Measurements from ENCODE around the gene CAPRIN1. TPM values are rescaled to one million over a fixed set of nuclear protein-coding genes. Genes with fewer than 3 reads are reported as not detected.

CAPRIN1 gene
- total and polyA plus RNA-seq, 10 donors, result 44.9 to 188 (median 155) TPM

- intact Hi-C loops (cut with DNase I; ENCODE audit: low total_unique reads), result no loop called here
- peaks cover 8 to 67% (median 48%) of the 10 kb centered on the region in 6 donors for H3K36me3 ChIP-seq
- no peak for DNase-seq
- H3K4me3 ChIP-seq, result no peak overlapping the region
- H3K27me3 ChIP-seq (replicated peaks in 1 of 7), result no peaks in the 10 kb centered on the region
- peaks cover 12 to 85% (median 57%) of the 10 kb centered on the region in 6 donors for H3K4me1 ChIP-seq
- TF ChIP-seq, protein P1, sequence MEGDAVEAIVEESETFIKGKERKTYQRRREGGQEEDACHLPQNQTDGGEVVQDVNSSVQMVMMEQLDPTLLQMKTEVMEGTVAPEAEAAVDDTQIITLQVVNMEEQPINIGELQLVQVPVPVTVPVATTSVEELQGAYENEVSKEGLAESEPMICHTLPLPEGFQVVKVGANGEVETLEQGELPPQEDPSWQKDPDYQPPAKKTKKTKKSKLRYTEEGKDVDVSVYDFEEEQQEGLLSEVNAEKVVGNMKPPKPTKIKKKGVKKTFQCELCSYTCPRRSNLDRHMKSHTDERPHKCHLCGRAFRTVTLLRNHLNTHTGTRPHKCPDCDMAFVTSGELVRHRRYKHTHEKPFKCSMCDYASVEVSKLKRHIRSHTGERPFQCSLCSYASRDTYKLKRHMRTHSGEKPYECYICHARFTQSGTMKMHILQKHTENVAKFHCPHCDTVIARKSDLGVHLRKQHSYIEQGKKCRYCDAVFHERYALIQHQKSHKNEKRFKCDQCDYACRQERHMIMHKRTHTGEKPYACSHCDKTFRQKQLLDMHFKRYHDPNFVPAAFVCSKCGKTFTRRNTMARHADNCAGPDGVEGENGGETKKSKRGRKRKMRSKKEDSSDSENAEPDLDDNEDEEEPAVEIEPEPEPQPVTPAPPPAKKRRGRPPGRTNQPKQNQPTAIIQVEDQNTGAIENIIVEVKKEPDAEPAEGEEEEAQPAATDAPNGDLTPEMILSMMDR (IDR thresholded peaks at IDR 0.05 in 8 of 11, conservative IDR thresholded peaks at IDR 0.05 in 3 of 11), result no peak
- TF ChIP-seq POLR2A (IDR thresholded peaks at IDR 0.05) (no peak), POLR2AphosphoS5 (IDR thresholded peaks at IDR 0.05) (no peak)
- 71 to 75% (median 74%) methylated on average over 3 of the region's 3 CpGs for WGBS, 5 donors
- no peak overlapping the region for H3K27ac ChIP-seq
- no peaks in the 10 kb centered on the region for H3K9me3 ChIP-seq
Observed at GRCh38 chr11:34072041-34072440, 20.5 kb downstream of the CAPRIN1 start.

DNA sequence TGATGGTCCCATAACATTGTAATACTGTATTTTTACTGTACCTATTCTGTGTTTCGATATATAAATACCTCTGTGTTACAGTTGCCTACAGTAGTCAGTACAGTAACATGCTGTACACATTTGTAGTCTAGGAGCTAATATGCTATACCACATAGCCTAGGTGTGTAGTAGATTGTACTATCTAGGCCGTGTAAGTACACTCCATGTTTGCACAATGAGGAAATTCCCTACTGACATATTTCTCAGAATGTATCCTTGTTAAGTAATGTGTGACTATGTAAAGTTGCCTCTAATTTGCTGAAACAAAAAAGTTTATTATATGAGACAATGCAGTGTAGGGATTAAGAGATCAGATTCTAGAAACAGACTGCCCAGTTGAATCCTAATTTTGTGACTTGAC, 21.3 kb downstream of the CAPRIN1 start:
- peaks cover 10 to 77% (median 49%) of the 10 kb centered on the region in 6 donors for H3K4me1 ChIP-seq
- intact Hi-C loops (cut with DNase I; ENCODE audit: low total_unique reads), result no loop called here
- H3K9me3 ChIP-seq, result no peaks in the 10 kb centered on the region
- H3K27ac ChIP-seq, result no peak overlapping the region
- TF ChIP-seq, protein P1 (IDR thresholded peaks at IDR 0.05 in 8 of 11, conservative IDR thresholded peaks at IDR 0.05 in 3 of 11), result no peak
- TF ChIP-seq POLR2A (IDR thresholded peaks at IDR 0.05), result no peak
- no peak for TF ChIP-seq POLR2AphosphoS5 (IDR thresholded peaks at IDR 0.05)
- no peaks in the 10 kb centered on the region for H3K27me3 ChIP-seq (replicated peaks in 1 of 7)
- 63 to 86% (median 70%) methylated on average over 2 of the region's 2 CpGs for WGBS, 5 donors
- no peak overlapping the region for H3K4me3 ChIP-seq
- H3K36me3 ChIP-seq, result peaks cover 8 to 75% (median 54%) of the 10 kb centered on the region in 6 donors
- DNase-seq, result no peak

GRCh38 chr11:34074391-34074790, 22.9 kb downstream of the CAPRIN1 start:
- Histone ChIP-seq H3K27me3 (replicated peaks in 1 of 7) (no peaks in the 10 kb centered on the region), H3K9me3 (no peaks in the 10 kb centered on the region), H3K27ac (peak overlapping the region in 6 of 8 donors; percentile 2 to 70 (median 33)), H3K36me3 (peaks cover 8 to 91% (median 67%) of the 10 kb centered on the region in 6 donors), H3K4me3 (no peak overlapping the region), H3K4me1 (peaks cover 0 to 61% (median 34%) of the 10 kb centered on the region in 6 donors)
- TF ChIP-seq POLR2A (IDR thresholded peaks at IDR 0.05) (no peak), POLR2AphosphoS5 (IDR thresholded peaks at IDR 0.05) (no peak)
- TF ChIP-seq, protein P1 (IDR thresholded peaks at IDR 0.05 in 8 of 11, conservative IDR thresholded peaks at IDR 0.05 in 3 of 11), result no peak
- WGBS, 5 donors, result 44 to 68% (median 58%) methylated on average over 4 of the region's 4 CpGs
- no peak for DNase-seq
- intact Hi-C loops (cut with DNase I; ENCODE audit: low total_unique reads), result no loop called here

GRCh38 chr11:34075178-34075820, 23.8 kb downstream of the CAPRIN1 start:
- H3K36me3 ChIP-seq, result peaks cover 8 to 100% (median 75%) of the 10 kb centered on the region in 6 donors
- TF ChIP-seq, protein P1 (IDR thresholded peaks at IDR 0.05 in 8 of 11, conservative IDR thresholded peaks at IDR 0.05 in 3 of 11), result no peak
- TF ChIP-seq POLR2A (IDR thresholded peaks at IDR 0.05) (no peak), POLR2AphosphoS5 (IDR thresholded peaks at IDR 0.05) (no peak)
- DNase-seq, result no peak
- intact Hi-C loops (cut with DNase I; ENCODE audit: low total_unique reads), result no loop called here
- H3K4me3 ChIP-seq, result no peak overlapping the region
- no peaks in the 10 kb centered on the region for H3K9me3 ChIP-seq
- peaks cover 0 to 54% (median 30%) of the 10 kb centered on the region in 6 donors for H3K4me1 ChIP-seq
- WGBS, 5 donors, result 75 to 89% (median 84%) methylated on average over 2 of the region's 2 CpGs
- H3K27me3 ChIP-seq (replicated peaks in 1 of 7), result no peaks in the 10 kb centered on the region
- H3K27ac ChIP-seq, result peak overlapping the region in 5 of 8 donors; percentile 2 to 70 (median 39)
